MV-4-11 (cell line): ENCODE measurements around the gene HLA-DQA1.
"Not testable (repeated sequence)": the region's sequence is repeated elsewhere in the genome, so short reads cannot be mapped to it uniquely, and the experiment has no call there.

Source experiments
- DNase-seq: peaks from one replicate; lab custom pipeline; 2025; lab: John Stamatoyannopoulos, UW

The HLA-DQA1 gene

GRCh38 chr6:32659856-32660595 is 22.8 kb downstream of the HLA-DQA1 start:
- DNase-seq, result no peak

- DNase-seq, result no peak
Observed at GRCh38 chr6:32662099-32662498, 24.9 kb downstream of the HLA-DQA1 start.

GRCh38 chr6:32662836-32663235 is 25.6 kb downstream of the HLA-DQA1 start:
- DNase-seq, result no peak

GRCh38 chr6:32664354-32664753 is 27.1 kb downstream of the HLA-DQA1 start:
- DNase-seq, result no peak

- no peak for DNase-seq
Observed at GRCh38 chr6:32664827-32665362, 27.7 kb downstream of the HLA-DQA1 start.

- DNase-seq, result peak; percentile 17
Observed at GRCh38 chr6:32665661-32666060, 28.5 kb downstream of the HLA-DQA1 start.

GRCh38 chr6:32666420-32667300 is 29.5 kb downstream of the HLA-DQA1 start, which contains the start of gene HLA-DQB1:
Gene HLA-DQB1 (minus strand): TSS chr6:32666657. CDS start chr6:32666607, 50 bp downstream.
- peak; percentile 49 for DNase-seq

- no peak for DNase-seq
Observed at GRCh38 chr6:32668226-32668747, 31.1 kb downstream of the HLA-DQA1 start.

GRCh38 chr6:32669240-32669639 is 32.0 kb downstream of the HLA-DQA1 start:
- no peak for DNase-seq

GRCh38 chr6:32669893-32670292 is 32.7 kb downstream of the HLA-DQA1 start:
- no peak for DNase-seq

- DNase-seq, result not testable (repeated sequence)
Observed at GRCh38 chr6:32671908-32672307, 34.7 kb downstream of the HLA-DQA1 start.

GRCh38 chr6:32674123-32674522 is 36.9 kb downstream of the HLA-DQA1 start:
- DNase-seq, result not testable (repeated sequence)

- peak; percentile 56 for DNase-seq
Observed at GRCh38 chr6:32679492-32679891, 42.3 kb downstream of the HLA-DQA1 start.

- no peak for DNase-seq
Observed at GRCh38 chr6:32680055-32680454, 42.8 kb downstream of the HLA-DQA1 start.

GRCh38 chr6:32684246-32684645 is 47.0 kb downstream of the HLA-DQA1 start:
- no peak for DNase-seq

GRCh38 chr6:32685603-32686002 is 48.4 kb downstream of the HLA-DQA1 start:
- DNase-seq, result peak; percentile 68

GRCh38 chr6:32689531-32690501 is 52.6 kb downstream of the HLA-DQA1 start:
- DNase-seq, result no peak

GRCh38 chr6:32692019-32692418 is 54.8 kb downstream of the HLA-DQA1 start:
- peak; percentile 44 for DNase-seq
